Measurements from ENCODE around the gene OR2T12.
"Not testable (repeated sequence)": the region's sequence is repeated elsewhere in the genome, so short reads cannot be mapped to it uniquely, and the experiment has no call there.

OR2T12 gene

GRCh38 chr1:248268178-248268577, 35.0 kb downstream of the OR2T12 start:
- no peak overlapping the region for H3K9ac ChIP-seq (ENCODE audit: low read depth, low read length)
- H3K4me3 ChIP-seq (ENCODE audit: low read depth, low read length) = no peak overlapping the region
- no peaks in the 10 kb centered on the region for H3K4me1 ChIP-seq (ENCODE audit: control insufficient read depth, insufficient read depth, low read length)
- no peaks in the 10 kb centered on the region for H3K27me3 ChIP-seq (ENCODE audit: control insufficient read depth, insufficient read depth, low read length)
- H3K9me3 ChIP-seq (ENCODE audit: control insufficient read depth, insufficient read depth, low read length) = peaks cover 81% of the 10 kb centered on the region
- H3K27ac ChIP-seq (ENCODE audit: low read depth, low read length) = no peak overlapping the region
- no peaks in the 10 kb centered on the region for H3K36me3 ChIP-seq (ENCODE audit: control insufficient read depth, insufficient read depth, low read length)

GRCh38 chr1:248259309-248259708, 43.9 kb downstream of the OR2T12 start:
- H3K4me1 ChIP-seq (ENCODE audit: control insufficient read depth, insufficient read depth, low read length); H3K4me3 ChIP-seq (ENCODE audit: low read depth, low read length); H3K36me3 ChIP-seq (ENCODE audit: control insufficient read depth, insufficient read depth, low read length); H3K27me3 ChIP-seq (ENCODE audit: control insufficient read depth, insufficient read depth, low read length); H3K9ac ChIP-seq (ENCODE audit: low read depth, low read length); H3K27ac ChIP-seq (ENCODE audit: low read depth, low read length): not testable (repeated sequence)
- H3K9me3 ChIP-seq (ENCODE audit: control insufficient read depth, insufficient read depth, low read length) = peaks cover 54% of the 10 kb centered on the region

GRCh38 chr1:248243204-248243603, 60.0 kb downstream of the OR2T12 start:
- Histone ChIP-seq H3K27ac (ENCODE audit: low read depth, low read length) (no peak overlapping the region), H3K27me3 (ENCODE audit: control insufficient read depth, insufficient read depth, low read length) (no peaks in the 10 kb centered on the region)

More at GRCh38 chr1:248243204-248243603, 60.0 kb downstream of the OR2T12 start:
- no peak overlapping the region for H3K9ac ChIP-seq (ENCODE audit: low read depth, low read length)
- no peak overlapping the region for H3K4me3 ChIP-seq (ENCODE audit: low read depth, low read length)
- no peaks in the 10 kb centered on the region for H3K4me1 ChIP-seq (ENCODE audit: control insufficient read depth, insufficient read depth, low read length)
- H3K36me3 ChIP-seq (ENCODE audit: control insufficient read depth, insufficient read depth, low read length) = no peaks in the 10 kb centered on the region
- H3K9me3 ChIP-seq (ENCODE audit: control insufficient read depth, insufficient read depth, low read length) = peaks cover 93% of the 10 kb centered on the region

Measured in HUES48 (cell line).